Activated CD4-positive, alpha-beta T cell treated with anti-CD3 and anti-CD28 coated beads, Interleukin-2, amount 10 ng/mL, durations not matched to agents 24 days and 14 days (primary cell): ENCODE results near the gene SUPV3L1. TPM values are rescaled to one million over a fixed set of nuclear protein-coding genes. Genes with fewer than 3 reads are reported as not detected.
"Not testable (repeated sequence)": the region's sequence is repeated elsewhere in the genome, so short reads cannot be mapped to it uniquely, and the experiment has no call there.

Source experiments
- DNase-seq: peaks from one replicate; pipeline ENCODE4 v3.0.0; 2022
- H3K27ac Mint-ChIP-seq: one replicate; pipeline ENCODE4 v1.8.0; 2022; ENCODE audit warnings: mild to moderate bottlenecking, mixed read lengths
- H3K27me3 Mint-ChIP-seq: one replicate; pipeline ENCODE4 v1.8.0; 2022; ENCODE audit warnings: mixed read lengths
- H3K36me3 Mint-ChIP-seq: one replicate; pipeline ENCODE4 v1.8.0; 2022; ENCODE audit warnings: low read depth, mild to moderate bottlenecking, mixed read lengths
- H3K4me1 Mint-ChIP-seq: one replicate; pipeline ENCODE4 v1.8.0; 2021; ENCODE audit warnings: mixed read lengths
- H3K4me3 Mint-ChIP-seq: one replicate; pipeline ENCODE4 v1.8.0; 2022; ENCODE audit warnings: mild to moderate bottlenecking, moderate library complexity, mixed read lengths
- H3K9me3 Mint-ChIP-seq: one replicate; pipeline ENCODE4 v1.8.0; 2021; ENCODE audit warnings: mixed read lengths
- intact Hi-C: fragments of 100-400 bp; cut with micrococcal nuclease; formaldehyde crosslinking; loops from one replicate; pipeline ENCODE4 v1.15.1; 2023
- total RNA-seq: library from RNA; stranded (reverse); gene quantifications from 2 replicates; pipeline ENCODE4 v1.2.3, GENCODE V29; 2022

Gene SUPV3L1
- total RNA-seq, 1 donor from 2014 or later: 58.3 TPM

DNA sequence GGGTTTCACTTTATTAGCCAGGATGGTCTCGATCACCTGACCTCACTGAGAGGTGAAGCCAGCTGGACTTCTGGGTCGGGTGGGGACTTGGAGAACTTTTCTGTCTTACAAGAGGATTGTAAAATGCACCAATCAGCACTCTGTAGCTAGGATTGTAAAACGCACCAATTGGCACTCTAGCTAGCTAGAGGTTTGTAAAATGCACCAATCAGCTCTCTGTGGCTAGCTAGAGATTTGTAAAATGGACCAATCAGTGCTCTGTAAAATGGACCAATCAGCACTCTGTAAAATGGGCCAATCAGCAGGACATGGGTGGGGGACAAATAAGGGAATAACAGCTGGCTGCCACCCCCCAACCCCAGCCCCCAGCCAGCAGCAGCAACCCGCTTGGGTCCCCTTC, 4.7 kb upstream of the SUPV3L1 start:
- H3K27me3 Mint-ChIP-seq, H3K4me3 Mint-ChIP-seq, intact Hi-C loops, DNase-seq, H3K9me3 Mint-ChIP-seq, H3K4me1 Mint-ChIP-seq, H3K27ac Mint-ChIP-seq: not testable (repeated sequence)
- peaks cover 16% of the 10 kb centered on the region for H3K36me3 Mint-ChIP-seq

DNA sequence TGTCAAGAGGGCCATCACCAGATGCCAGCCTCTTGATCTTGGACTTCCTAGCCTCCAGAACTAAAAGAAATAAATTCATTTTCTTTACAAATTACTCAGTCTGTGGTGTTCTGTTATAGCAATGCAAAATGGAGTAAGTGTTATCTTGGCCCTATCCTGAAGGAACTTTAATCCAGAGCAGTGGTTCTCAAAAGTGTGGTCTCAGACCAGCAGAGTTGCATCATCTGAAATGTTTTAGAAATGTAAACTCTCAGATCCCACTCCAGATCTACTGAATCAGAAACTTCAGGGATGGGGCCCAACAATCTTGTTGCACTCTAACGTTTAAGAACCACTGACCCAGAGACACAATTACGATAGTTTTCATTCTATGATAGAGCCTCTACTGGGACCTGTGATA, 3.2 kb upstream of the SUPV3L1 start:
- DNase-seq: no peak
- intact Hi-C loops: no loop called here

DNA sequence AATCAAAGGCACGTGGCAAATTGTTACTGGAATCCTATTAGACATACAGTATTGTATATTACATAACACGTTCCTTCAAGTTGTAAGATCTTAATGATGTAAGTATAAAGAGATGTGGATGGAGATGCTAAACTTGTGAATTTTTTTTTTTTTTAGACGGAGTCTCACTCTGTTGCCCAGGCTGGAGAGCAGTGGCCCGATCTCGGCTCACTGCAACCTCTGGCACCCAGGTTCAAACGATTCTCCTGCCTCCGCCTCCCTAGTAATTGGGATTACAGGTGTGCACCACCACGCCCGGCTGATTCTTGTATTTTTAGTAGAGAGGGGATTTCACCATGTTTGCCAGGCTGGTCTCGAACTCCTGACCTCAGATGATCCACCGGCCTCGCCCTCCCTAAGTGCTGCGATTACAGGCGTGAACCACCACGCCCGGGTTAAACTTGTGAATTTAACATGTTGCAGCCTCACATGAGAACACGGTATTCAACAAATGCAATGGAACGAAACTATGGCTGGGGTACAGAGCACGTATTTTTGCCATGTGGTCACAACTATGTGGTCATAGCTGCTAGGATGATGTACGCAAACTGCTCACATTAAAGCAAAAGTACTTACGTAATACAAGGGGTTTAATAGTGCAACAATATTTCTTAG, 818 bp upstream of the SUPV3L1 start:
- H3K4me3 Mint-ChIP-seq: peak overlapping the region; percentile 88
- peak overlapping the region; percentile 99 for H3K27ac Mint-ChIP-seq
- H3K4me1 Mint-ChIP-seq: peaks cover 25% of the 10 kb centered on the region
- intact Hi-C loops: no loop called here
- H3K27me3 Mint-ChIP-seq: no peaks in the 10 kb centered on the region
- DNase-seq: peak; percentile 80
- no peaks in the 10 kb centered on the region for H3K9me3 Mint-ChIP-seq
- H3K36me3 Mint-ChIP-seq: peaks cover 14% of the 10 kb centered on the region

More for the DNA sequence above, 3.2 kb upstream of the SUPV3L1 start:
- Mint-ChIP-seq H3K27ac (no peak overlapping the region), H3K9me3 (no peaks in the 10 kb centered on the region), H3K4me1 (peaks cover 16% of the 10 kb centered on the region), H3K36me3 (peaks cover 9% of the 10 kb centered on the region), H3K27me3 (no peaks in the 10 kb centered on the region), H3K4me3 (no peak overlapping the region)

DNA sequence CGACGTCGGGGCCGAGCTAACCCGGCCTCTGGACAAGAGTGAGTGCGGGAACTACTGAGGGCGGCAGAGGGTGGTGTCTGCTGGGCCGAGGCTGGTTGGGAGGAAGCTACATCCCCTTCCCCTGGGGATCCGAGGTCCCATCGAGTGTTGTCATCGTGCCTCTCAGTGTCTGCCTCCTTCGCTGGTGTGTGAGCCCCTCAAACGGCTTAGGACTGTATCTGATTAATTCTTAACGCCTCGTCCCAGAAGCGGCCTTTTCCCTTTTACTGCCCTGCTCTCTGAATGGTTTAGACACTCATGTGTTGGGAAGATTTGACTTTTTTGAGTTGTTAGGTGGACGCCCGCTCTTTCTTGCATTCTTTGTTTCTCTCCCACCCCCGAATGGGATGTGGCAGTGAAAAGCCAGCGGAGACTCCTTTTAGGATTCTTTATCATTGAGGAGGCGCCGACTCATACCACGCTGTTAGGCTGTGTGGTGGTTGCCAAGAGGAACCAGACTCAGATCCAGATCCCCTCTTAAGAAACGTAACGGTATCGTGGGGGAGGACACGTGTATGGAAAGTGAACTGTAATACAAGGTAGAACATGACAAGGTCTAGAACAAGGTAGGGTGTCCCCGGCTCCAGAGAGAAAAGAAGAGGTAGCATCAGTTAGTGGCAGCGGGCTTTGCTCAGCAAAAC, 631 bp downstream of the SUPV3L1 start:
- peak overlapping the region; percentile 88 for H3K4me3 Mint-ChIP-seq
- intact Hi-C loops: loop anchor here (1.0 to 5.0 kb wide), 8 partner anchors 20 to 654 kb away; partner anchors contain the start of genes DDX50, KIFBP and SLC25A16
- peaks cover 28% of the 10 kb centered on the region for H3K4me1 Mint-ChIP-seq
- peak; percentile 75 for DNase-seq
- no peaks in the 10 kb centered on the region for H3K27me3 Mint-ChIP-seq
- H3K9me3 Mint-ChIP-seq: no peaks in the 10 kb centered on the region
- H3K27ac Mint-ChIP-seq: peak overlapping the region; percentile 99
- peaks cover 19% of the 10 kb centered on the region for H3K36me3 Mint-ChIP-seq

DNA sequence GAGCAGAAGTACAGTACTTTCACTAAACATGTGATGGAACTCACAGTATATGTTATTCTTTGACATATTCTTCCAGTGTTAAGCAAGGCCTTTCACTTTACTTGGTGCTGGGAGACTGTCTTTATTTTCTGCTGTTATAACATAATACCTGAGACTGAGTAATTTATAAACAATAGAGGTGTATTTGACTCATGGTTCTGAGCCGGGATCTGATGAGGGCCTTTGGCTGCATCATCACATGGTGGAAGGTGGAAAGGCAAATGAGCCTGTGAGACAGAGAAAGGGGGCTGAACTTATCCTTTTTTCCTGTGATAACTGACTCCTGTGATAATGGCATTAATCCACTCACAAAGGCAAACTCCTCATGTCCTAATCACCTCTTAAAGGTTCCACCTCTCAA, 1.4 kb downstream of the SUPV3L1 start:
- no peak for DNase-seq
- Mint-ChIP-seq H3K9me3 (no peaks in the 10 kb centered on the region), H3K27me3 (no peaks in the 10 kb centered on the region), H3K4me1 (peaks cover 31% of the 10 kb centered on the region), H3K4me3 (peak overlapping the region; percentile 88), H3K27ac (peak overlapping the region; percentile 99), H3K36me3 (peaks cover 25% of the 10 kb centered on the region)
- intact Hi-C loops: loop anchor here (2.0 to 5.0 kb wide), 5 partner anchors 19 to 655 kb away; partner anchors contain the start of genes KIFBP and SLC25A16

DNA sequence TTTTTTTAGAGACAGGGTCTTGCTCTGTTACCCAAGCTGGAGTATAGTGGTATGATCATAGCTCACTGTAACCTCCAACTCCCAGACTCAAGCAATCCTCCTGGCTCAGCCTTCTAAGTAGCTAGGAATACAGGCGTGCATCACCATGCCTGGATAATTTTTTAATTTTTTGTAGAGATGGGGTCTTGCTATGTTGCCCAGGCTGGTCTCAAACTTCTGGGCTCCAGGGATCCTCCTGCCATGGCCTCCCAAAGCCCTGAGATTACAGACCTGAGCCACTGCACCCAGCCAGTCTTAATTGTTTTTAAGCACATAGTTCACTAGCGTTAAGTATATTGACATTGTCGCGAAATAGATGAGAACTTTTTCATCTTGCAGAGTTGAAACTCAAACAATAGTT, 2.0 kb downstream of the SUPV3L1 start:
- no peak for DNase-seq
- no peaks in the 10 kb centered on the region for H3K27me3 Mint-ChIP-seq
- H3K9me3 Mint-ChIP-seq: no peaks in the 10 kb centered on the region
- H3K27ac Mint-ChIP-seq: no peak overlapping the region
- H3K4me1 Mint-ChIP-seq: peaks cover 32% of the 10 kb centered on the region
- peaks cover 30% of the 10 kb centered on the region for H3K36me3 Mint-ChIP-seq
- intact Hi-C loops: loop anchor here (5.0 kb wide), 1 partner anchor 40 kb away; no protein-coding TSS in a partner anchor
- H3K4me3 Mint-ChIP-seq: no peak overlapping the region

DNA sequence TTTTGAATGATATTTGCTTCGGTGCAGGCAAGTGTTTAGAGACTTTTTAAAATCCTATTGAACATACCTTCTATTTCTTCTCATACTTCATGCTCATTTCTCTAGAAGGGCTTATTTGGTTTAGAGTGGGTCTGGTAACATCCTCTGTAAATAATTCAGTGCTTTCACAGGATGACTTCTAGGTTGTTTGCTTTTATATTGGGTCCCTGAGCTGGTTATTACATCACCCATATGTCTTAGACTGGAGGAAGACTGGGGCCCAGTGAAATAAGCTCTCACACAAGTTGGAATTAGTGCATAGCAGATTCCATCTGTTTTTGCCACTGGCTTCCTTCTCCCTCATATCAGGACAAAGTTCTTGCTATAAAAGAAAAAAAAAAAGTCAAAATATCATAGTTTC, 6.5 kb downstream of the SUPV3L1 start:
- intact Hi-C loops: no loop called here
- Mint-ChIP-seq H3K9me3 (no peaks in the 10 kb centered on the region), H3K36me3 (peaks cover 48% of the 10 kb centered on the region), H3K27ac (peak overlapping the region; percentile 2), H3K4me3 (no peak overlapping the region), H3K27me3 (no peaks in the 10 kb centered on the region), H3K4me1 (peaks cover 17% of the 10 kb centered on the region)
- no peak for DNase-seq

DNA sequence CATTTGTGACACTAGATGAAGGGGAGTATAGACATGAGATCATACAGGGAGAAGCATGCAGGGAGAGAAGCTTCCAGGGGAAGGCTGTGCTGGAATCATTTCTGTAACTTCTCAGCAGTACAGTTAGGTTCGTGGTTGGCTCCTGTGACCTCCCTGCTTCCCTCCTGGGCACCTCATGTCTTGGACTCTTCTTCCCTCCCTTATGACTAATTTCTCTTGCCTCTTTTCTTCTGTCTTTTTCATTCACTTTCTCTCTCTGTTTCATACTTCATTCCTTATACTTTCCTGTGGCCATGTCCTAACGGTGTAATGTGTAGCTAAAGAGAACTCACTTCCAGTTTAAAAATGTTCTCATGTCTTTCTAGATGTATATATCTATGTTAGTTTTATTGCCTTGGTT, 21.0 kb downstream of the SUPV3L1 start:
- H3K4me3 Mint-ChIP-seq: peak overlapping the region; percentile 13
- H3K9me3 Mint-ChIP-seq: no peaks in the 10 kb centered on the region
- H3K27ac Mint-ChIP-seq: peak overlapping the region; percentile 86
- no peaks in the 10 kb centered on the region for H3K27me3 Mint-ChIP-seq
- intact Hi-C loops: loop anchor here (2.0 kb wide), 1 partner anchor 20 kb away; the partner anchor contains the start of gene SUPV3L1
- peaks cover 34% of the 10 kb centered on the region for H3K4me1 Mint-ChIP-seq
- peaks cover 54% of the 10 kb centered on the region for H3K36me3 Mint-ChIP-seq
- no peak for DNase-seq

DNA sequence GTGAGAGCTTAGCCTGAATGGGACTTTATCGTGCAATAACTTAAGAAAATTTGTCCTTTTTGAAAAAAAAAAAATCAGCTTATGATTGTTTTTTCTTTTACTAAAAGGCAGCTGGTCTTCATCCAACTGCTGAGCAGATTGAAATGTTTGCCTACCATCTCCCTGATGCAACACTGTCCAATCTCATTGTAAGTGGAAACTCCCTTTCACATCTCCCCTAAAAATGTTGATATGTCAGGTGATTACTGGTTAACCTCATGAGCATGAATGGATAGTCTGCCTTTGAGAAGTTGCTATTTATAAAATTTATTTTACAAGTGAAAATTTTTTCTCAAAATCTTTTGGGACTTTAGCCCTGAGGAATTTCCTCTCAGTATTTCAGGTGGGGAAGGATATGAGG, 22.3 kb downstream of the SUPV3L1 start:
- no peaks in the 10 kb centered on the region for H3K27me3 Mint-ChIP-seq
- intact Hi-C loops: loop anchor here (1.0 kb wide), 1 partner anchor 20 kb away; no protein-coding TSS in a partner anchor
- no peaks in the 10 kb centered on the region for H3K9me3 Mint-ChIP-seq
- H3K36me3 Mint-ChIP-seq: peaks cover 56% of the 10 kb centered on the region
- H3K4me3 Mint-ChIP-seq: peak overlapping the region; percentile 62
- peak overlapping the region; percentile 66 for H3K27ac Mint-ChIP-seq
- DNase-seq: peak; percentile 77
- peaks cover 43% of the 10 kb centered on the region for H3K4me1 Mint-ChIP-seq

DNA sequence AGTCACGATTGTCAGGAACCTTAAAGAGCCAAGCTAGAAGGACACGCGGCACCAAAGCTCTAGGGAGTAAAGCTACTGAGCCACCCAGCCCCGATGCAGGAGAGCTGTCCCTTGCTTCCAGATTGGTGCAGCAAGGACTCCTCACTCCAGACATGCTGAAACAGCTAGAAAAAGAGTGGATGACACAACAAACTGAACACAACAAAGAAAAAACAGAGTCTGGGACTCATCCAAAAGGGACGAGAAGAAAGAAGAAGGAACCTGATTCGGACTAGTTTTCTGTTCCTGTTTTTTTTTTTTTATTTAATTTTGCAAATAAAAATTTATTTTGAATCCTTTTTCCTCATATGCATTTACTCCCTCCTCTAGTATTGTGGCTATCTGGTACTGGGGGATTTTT, 28.7 kb downstream of the SUPV3L1 start:
- H3K9me3 Mint-ChIP-seq: no peaks in the 10 kb centered on the region
- no peak overlapping the region for H3K4me3 Mint-ChIP-seq
- H3K27me3 Mint-ChIP-seq: no peaks in the 10 kb centered on the region
- peaks cover 63% of the 10 kb centered on the region for H3K4me1 Mint-ChIP-seq
- DNase-seq: no peak
- H3K36me3 Mint-ChIP-seq: peaks cover 48% of the 10 kb centered on the region
- H3K27ac Mint-ChIP-seq: peak overlapping the region; percentile 41
- intact Hi-C loops: no loop called here

DNA sequence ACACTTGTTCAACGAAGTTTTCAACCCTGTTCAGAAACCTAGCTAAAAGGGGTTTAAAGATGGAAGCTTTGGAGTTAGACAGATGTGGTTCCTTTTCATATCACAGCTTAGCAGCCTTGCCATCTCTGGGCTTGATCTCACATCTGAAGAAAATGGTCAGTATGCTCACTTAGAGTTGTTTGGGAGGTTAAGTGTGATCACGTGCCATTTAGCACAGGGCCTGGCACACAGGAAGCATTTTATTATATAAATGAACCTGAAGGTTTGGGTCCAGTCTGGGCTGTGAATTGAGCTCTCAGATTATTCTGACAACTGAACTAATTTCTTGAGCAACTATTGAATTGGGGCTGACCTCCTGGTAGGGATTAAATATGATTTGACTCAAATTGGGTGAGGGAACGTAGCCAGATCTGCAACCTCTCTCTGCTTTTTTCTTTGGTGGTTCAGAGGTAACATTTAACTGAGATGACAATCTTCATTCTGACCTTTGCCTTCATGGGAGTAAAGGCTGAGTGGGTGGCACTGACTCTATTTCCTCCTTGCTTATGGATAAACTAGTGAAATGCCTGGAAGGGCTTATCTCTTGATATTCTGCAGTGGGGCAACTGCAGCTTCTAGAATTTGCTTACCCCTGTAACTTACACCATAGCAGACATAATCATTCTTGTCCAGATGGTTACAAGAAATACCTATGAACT, 29.9 kb downstream of the SUPV3L1 start:
- H3K4me1 Mint-ChIP-seq: peaks cover 70% of the 10 kb centered on the region
- H3K27ac Mint-ChIP-seq: peak overlapping the region; percentile 61
- peaks cover 47% of the 10 kb centered on the region for H3K36me3 Mint-ChIP-seq
- H3K27me3 Mint-ChIP-seq: no peaks in the 10 kb centered on the region
- no peak for DNase-seq
- intact Hi-C loops: no loop called here
- H3K4me3 Mint-ChIP-seq: peak overlapping the region; percentile 13
- H3K9me3 Mint-ChIP-seq: no peaks in the 10 kb centered on the region

DNA sequence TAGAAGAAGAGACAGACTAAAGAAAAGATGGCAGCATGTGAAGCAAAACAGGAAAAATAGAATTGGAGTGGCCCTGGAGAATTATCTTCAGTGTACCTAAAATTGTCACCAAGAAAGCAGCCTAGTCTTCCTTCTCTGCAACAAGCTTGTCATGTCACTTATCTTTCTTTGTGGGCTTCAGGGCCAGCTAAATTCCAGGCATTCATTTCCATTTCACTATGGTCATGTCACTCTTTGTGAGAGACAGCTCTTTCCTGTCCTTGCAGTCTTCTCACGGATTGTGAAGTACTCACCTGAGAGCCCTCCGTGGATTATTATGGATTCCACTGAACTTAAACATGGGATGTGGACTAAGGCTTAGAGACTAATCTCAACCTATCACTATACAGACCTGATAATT, 31.1 kb downstream of the SUPV3L1 start:
- H3K36me3 Mint-ChIP-seq: peaks cover 40% of the 10 kb centered on the region
- H3K9me3 Mint-ChIP-seq: no peaks in the 10 kb centered on the region
- no peak for DNase-seq
- no peak overlapping the region for H3K27ac Mint-ChIP-seq
- intact Hi-C loops: no loop called here
- H3K4me3 Mint-ChIP-seq: no peak overlapping the region
- no peaks in the 10 kb centered on the region for H3K27me3 Mint-ChIP-seq
- peaks cover 73% of the 10 kb centered on the region for H3K4me1 Mint-ChIP-seq

DNA sequence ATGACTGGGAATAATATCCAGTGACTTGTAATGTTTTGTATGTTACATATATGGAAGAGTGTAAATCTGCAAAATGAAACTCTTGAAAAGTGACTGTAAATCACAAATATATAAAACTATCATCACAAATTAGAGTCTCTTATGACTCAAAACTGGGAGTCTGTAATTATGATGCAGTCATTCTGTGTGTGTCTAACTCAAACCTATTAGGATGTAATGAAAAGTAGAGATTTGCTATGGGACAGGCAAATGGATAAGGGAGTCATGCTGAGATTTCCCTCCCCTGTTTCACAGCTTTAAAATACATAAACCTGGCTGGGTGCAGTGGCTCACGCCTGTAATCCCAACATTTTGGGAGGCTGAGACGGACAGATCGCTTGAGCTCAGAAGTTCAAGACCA, 31.5 kb downstream of the SUPV3L1 start:
- DNase-seq: no peak
- H3K9me3 Mint-ChIP-seq: no peaks in the 10 kb centered on the region
- no peak overlapping the region for H3K4me3 Mint-ChIP-seq
- peaks cover 72% of the 10 kb centered on the region for H3K4me1 Mint-ChIP-seq
- H3K27me3 Mint-ChIP-seq: no peaks in the 10 kb centered on the region
- no peak overlapping the region for H3K27ac Mint-ChIP-seq
- intact Hi-C loops: no loop called here
- peaks cover 36% of the 10 kb centered on the region for H3K36me3 Mint-ChIP-seq
